GM06990 (cell line): Measurements from ENCODE around the gene SH3TC1.

Experiments
- DNase-seq: peaks from one replicate; pipeline ENCODE4 v3.0.0-alpha.2; 2011; ENCODE audit not compliant: insufficient read length; ENCODE audit errors: extremely low read depth
- H3K27me3 ChIP-seq: replicated peaks from 2 replicates; pipeline ENCODE4 v1.6.0; 2011; ENCODE audit warnings: low read length; ENCODE audit not compliant: control insufficient read depth, insufficient read depth
- H3K36me3 ChIP-seq: 2 replicates; pipeline ENCODE4 v1.5.1; 2011; ENCODE audit warnings: low read length; ENCODE audit not compliant: control insufficient read depth, insufficient read depth
- H3K4me3 ChIP-seq: replicated peaks from 2 replicates; pipeline ENCODE4 v1.5.1; 2011; ENCODE audit warnings: low read depth, mild to moderate bottlenecking, control low read depth, low read length
- CTCF ChIP-seq: IDR thresholded peaks from 2 replicates; pipeline ENCODE4 v1.5.1; 2011; ENCODE audit warnings: low read length, control low read depth, mild to moderate bottlenecking, inconsistent platforms; ENCODE audit not compliant: insufficient read depth, poor library complexity, severe bottlenecking

SH3TC1 gene

GRCh38 chr4:8203817-8204216 is 4.7 kb downstream of the SH3TC1 start:
- no peaks in the 10 kb centered on the region for H3K27me3 ChIP-seq
- H3K4me3 ChIP-seq: no peak overlapping the region
- no peak for DNase-seq
- peaks cover 6% of the 10 kb centered on the region for H3K36me3 ChIP-seq
- no peak for TF ChIP-seq CTCF

GRCh38 chr4:8204576-8205227 is 5.6 kb downstream of the SH3TC1 start:
- no peak for DNase-seq
- TF ChIP-seq CTCF: no peak
- H3K36me3 ChIP-seq: peaks cover 10% of the 10 kb centered on the region
- no peaks in the 10 kb centered on the region for H3K27me3 ChIP-seq
- H3K4me3 ChIP-seq: no peak overlapping the region

GRCh38 chr4:8205241-8205707 is 6.2 kb downstream of the SH3TC1 start:
- TF ChIP-seq CTCF: no peak
- Histone ChIP-seq H3K36me3 (peaks cover 10% of the 10 kb centered on the region), H3K4me3 (no peak overlapping the region), H3K27me3 (no peaks in the 10 kb centered on the region)
- no peak for DNase-seq

- no peak overlapping the region for H3K4me3 ChIP-seq
- DNase-seq: no peak
- peaks cover 10% of the 10 kb centered on the region for H3K36me3 ChIP-seq
- no peaks in the 10 kb centered on the region for H3K27me3 ChIP-seq
- TF ChIP-seq CTCF: no peak
Observed at GRCh38 chr4:8205749-8206611, 6.9 kb downstream of the SH3TC1 start.

GRCh38 chr4:8207314-8207713 is 8.2 kb downstream of the SH3TC1 start:
- Histone ChIP-seq H3K27me3 (no peaks in the 10 kb centered on the region), H3K4me3 (no peak overlapping the region), H3K36me3 (peaks cover 10% of the 10 kb centered on the region)
- DNase-seq: no peak
- TF ChIP-seq CTCF: no peak
